T-helper 17 cell (primary cell): ENCODE data around the gene PLCL2. TPM values are rescaled to one million over a fixed set of nuclear protein-coding genes. Genes with fewer than 3 reads are reported as not detected.

Experiments used
- ATAC-seq: fragments of 150-1000 bp; cut with Tn5 transposase; 2 replicates; pipeline ENCODE4 v1.10.0; 2021; ENCODE audit warnings: mild to moderate bottlenecking, moderate library complexity
- DNase-seq, 3 donors: peaks; one replicate each; pipeline versions ENCODE4 v3.0.0 to v3.0.0-alpha.2; 2020 to 2021
- H3K9me3 ChIP-seq: one replicate; pipeline ENCODE4 v1.7.0; 2013; ENCODE audit warnings: low read length, mild to moderate bottlenecking; ENCODE audit not compliant: control insufficient read depth, poor library complexity, severe bottlenecking
- H3K27ac Mint-ChIP-seq: one replicate; pipeline ENCODE4 v1.8.0; 2022; ENCODE audit warnings: mild to moderate bottlenecking, moderate library complexity, mixed read lengths
- H3K27me3 Mint-ChIP-seq: one replicate; pipeline ENCODE4 v1.8.0; 2022; ENCODE audit warnings: mixed read lengths
- H3K36me3 Mint-ChIP-seq: one replicate; pipeline ENCODE4 v1.8.0; 2022; ENCODE audit warnings: low read depth, mixed read lengths
- H3K4me1 Mint-ChIP-seq: one replicate; pipeline ENCODE4 v1.8.0; 2022; ENCODE audit warnings: mild to moderate bottlenecking, mixed read lengths
- H3K4me3 Mint-ChIP-seq: one replicate; pipeline ENCODE4 v1.8.0; 2022; ENCODE audit warnings: mild to moderate bottlenecking, moderate library complexity, mixed read lengths
- total RNA-seq, 4 donors: library from RNA in 2 of 4; stranded (reverse) in 2 of 4; gene quantifications; one replicate each; pipeline ENCODE4 v1.2.3 and lab custom pipeline; 2022 to 2026

PLCL2 gene
- total RNA-seq (10 to 100 TPM; 53.5 to 55.3 TPM), total RNA-seq (lab: John Stamatoyannopoulos, UW) (125 to 133 reads per million in 2 donors)

GRCh38 chr3:16884748-16885592 is at the start of gene PLCL2:
Gene PLCL2 (plus strand): TSS chr3:16884955. CDS start chr3:16885040, 85 bp downstream.
- Mint-ChIP-seq H3K36me3 (no peaks in the 10 kb centered on the region), H3K27me3 (no peaks in the 10 kb centered on the region)

GRCh38 chr3:16836505-16837237 is 48.1 kb upstream of the PLCL2 start:
- Mint-ChIP-seq H3K4me3 (no peak overlapping the region), H3K27ac (no peak overlapping the region), H3K36me3 (no peaks in the 10 kb centered on the region), H3K4me1 (peaks cover 17% of the 10 kb centered on the region), H3K27me3 (no peaks in the 10 kb centered on the region)
- ATAC-seq (no peak), DNase-seq (no peak)
- H3K9me3 ChIP-seq = no peaks in the 10 kb centered on the region

More at GRCh38 chr3:16884748-16885592, at the start of gene PLCL2:
- no peaks in the 10 kb centered on the region for H3K9me3 ChIP-seq
- Mint-ChIP-seq H3K4me3 (peak within 1 kb of the TSS; percentile 98), H3K27ac (peak within 1 kb of the TSS; percentile 97), H3K4me1 (peaks cover 35% of the 10 kb centered on the region)
- peak; percentile 65 for ATAC-seq
- DNase-seq = peak; percentile 57 to 70 (median 60)

- H3K9me3 ChIP-seq = no peaks in the 10 kb centered on the region
- Mint-ChIP-seq H3K4me1 (peaks cover 26% of the 10 kb centered on the region), H3K4me3 (no peak overlapping the region), H3K36me3 (no peaks in the 10 kb centered on the region), H3K27ac (peak overlapping the region; percentile 63), H3K27me3 (no peaks in the 10 kb centered on the region)
- DNase-seq = no peak
- ATAC-seq = no peak
Observed at GRCh38 chr3:16837602-16838001, 47.2 kb upstream of the PLCL2 start.

- no peak overlapping the region for H3K4me3 Mint-ChIP-seq
- no peaks in the 10 kb centered on the region for H3K27me3 Mint-ChIP-seq
- peaks cover 34% of the 10 kb centered on the region for H3K4me1 Mint-ChIP-seq
Observed at GRCh38 chr3:16838561-16838960, 46.2 kb upstream of the PLCL2 start.

GRCh38 chr3:16839271-16840100 is 45.3 kb upstream of the PLCL2 start:
- Mint-ChIP-seq H3K36me3 (no peaks in the 10 kb centered on the region), H3K4me3 (no peak overlapping the region), H3K27ac (peak overlapping the region; percentile 63), H3K4me1 (peaks cover 40% of the 10 kb centered on the region), H3K27me3 (no peaks in the 10 kb centered on the region)
- DNase-seq = no peak
- H3K9me3 ChIP-seq = no peaks in the 10 kb centered on the region
- ATAC-seq = no peak

More at GRCh38 chr3:16838561-16838960, 46.2 kb upstream of the PLCL2 start:
- ATAC-seq = no peak
- no peak for DNase-seq
- Mint-ChIP-seq H3K36me3 (no peaks in the 10 kb centered on the region), H3K27ac (peak overlapping the region; percentile 63)
- H3K9me3 ChIP-seq = no peaks in the 10 kb centered on the region

GRCh38 chr3:16840101-16840424 is 44.7 kb upstream of the PLCL2 start:
- no peak for ATAC-seq
- H3K9me3 ChIP-seq = no peaks in the 10 kb centered on the region
- H3K27ac Mint-ChIP-seq = peak overlapping the region; percentile 63
- H3K4me1 Mint-ChIP-seq = peaks cover 45% of the 10 kb centered on the region
- no peak overlapping the region for H3K4me3 Mint-ChIP-seq
- DNase-seq = no peak
- no peaks in the 10 kb centered on the region for H3K36me3 Mint-ChIP-seq
- no peaks in the 10 kb centered on the region for H3K27me3 Mint-ChIP-seq

- DNase-seq = no peak
- ATAC-seq = no peak
- Mint-ChIP-seq H3K36me3 (no peaks in the 10 kb centered on the region), H3K27me3 (no peaks in the 10 kb centered on the region), H3K27ac (peak overlapping the region; percentile 98), H3K4me1 (peaks cover 47% of the 10 kb centered on the region), H3K4me3 (peak overlapping the region; percentile 90)
- H3K9me3 ChIP-seq = no peaks in the 10 kb centered on the region
Observed at GRCh38 chr3:16841041-16841753, 43.6 kb upstream of the PLCL2 start.

- ATAC-seq = peak; percentile 70
- Mint-ChIP-seq H3K4me1 (peaks cover 52% of the 10 kb centered on the region), H3K4me3 (peak overlapping the region; percentile 90), H3K27ac (peak overlapping the region; percentile 98), H3K27me3 (no peaks in the 10 kb centered on the region), H3K36me3 (no peaks in the 10 kb centered on the region)
- DNase-seq = peak in 2 of 3 donors; percentile 23 to 29
- H3K9me3 ChIP-seq = no peaks in the 10 kb centered on the region
Observed at GRCh38 chr3:16841904-16842271, 42.9 kb upstream of the PLCL2 start.

GRCh38 chr3:16842272-16843270 is 42.2 kb upstream of the PLCL2 start:
- peak overlapping the region; percentile 90 for H3K4me3 Mint-ChIP-seq
- ATAC-seq = peak; percentile 93
- H3K36me3 Mint-ChIP-seq = no peaks in the 10 kb centered on the region
- H3K27me3 Mint-ChIP-seq = no peaks in the 10 kb centered on the region
- peaks cover 54% of the 10 kb centered on the region for H3K4me1 Mint-ChIP-seq
- DNase-seq = peak; percentile 48 to 65 (median 60)
- no peaks in the 10 kb centered on the region for H3K9me3 ChIP-seq
- peak overlapping the region; percentile 98 for H3K27ac Mint-ChIP-seq

- Mint-ChIP-seq H3K4me1 (peaks cover 50% of the 10 kb centered on the region), H3K4me3 (no peak overlapping the region), H3K36me3 (no peaks in the 10 kb centered on the region), H3K27me3 (no peaks in the 10 kb centered on the region), H3K27ac (peak overlapping the region; percentile 98)
- DNase-seq (no peak), ATAC-seq (no peak)
- no peaks in the 10 kb centered on the region for H3K9me3 ChIP-seq
Observed at GRCh38 chr3:16844222-16844621, 40.5 kb upstream of the PLCL2 start.

GRCh38 chr3:16844791-16845190 is 40.0 kb upstream of the PLCL2 start:
- Mint-ChIP-seq H3K27ac (peak overlapping the region; percentile 51), H3K36me3 (no peaks in the 10 kb centered on the region), H3K4me3 (no peak overlapping the region), H3K4me1 (peaks cover 53% of the 10 kb centered on the region), H3K27me3 (no peaks in the 10 kb centered on the region)
- no peaks in the 10 kb centered on the region for H3K9me3 ChIP-seq
- ATAC-seq (no peak), DNase-seq (no peak)
